ENCODE results near the gene BID. TPM values are rescaled to one million over a fixed set of nuclear protein-coding genes. Genes with fewer than 3 reads are reported as not detected.

BID gene
- total RNA-seq, 1 experiment from 2014 or later: 50.2 TPM

DNA sequence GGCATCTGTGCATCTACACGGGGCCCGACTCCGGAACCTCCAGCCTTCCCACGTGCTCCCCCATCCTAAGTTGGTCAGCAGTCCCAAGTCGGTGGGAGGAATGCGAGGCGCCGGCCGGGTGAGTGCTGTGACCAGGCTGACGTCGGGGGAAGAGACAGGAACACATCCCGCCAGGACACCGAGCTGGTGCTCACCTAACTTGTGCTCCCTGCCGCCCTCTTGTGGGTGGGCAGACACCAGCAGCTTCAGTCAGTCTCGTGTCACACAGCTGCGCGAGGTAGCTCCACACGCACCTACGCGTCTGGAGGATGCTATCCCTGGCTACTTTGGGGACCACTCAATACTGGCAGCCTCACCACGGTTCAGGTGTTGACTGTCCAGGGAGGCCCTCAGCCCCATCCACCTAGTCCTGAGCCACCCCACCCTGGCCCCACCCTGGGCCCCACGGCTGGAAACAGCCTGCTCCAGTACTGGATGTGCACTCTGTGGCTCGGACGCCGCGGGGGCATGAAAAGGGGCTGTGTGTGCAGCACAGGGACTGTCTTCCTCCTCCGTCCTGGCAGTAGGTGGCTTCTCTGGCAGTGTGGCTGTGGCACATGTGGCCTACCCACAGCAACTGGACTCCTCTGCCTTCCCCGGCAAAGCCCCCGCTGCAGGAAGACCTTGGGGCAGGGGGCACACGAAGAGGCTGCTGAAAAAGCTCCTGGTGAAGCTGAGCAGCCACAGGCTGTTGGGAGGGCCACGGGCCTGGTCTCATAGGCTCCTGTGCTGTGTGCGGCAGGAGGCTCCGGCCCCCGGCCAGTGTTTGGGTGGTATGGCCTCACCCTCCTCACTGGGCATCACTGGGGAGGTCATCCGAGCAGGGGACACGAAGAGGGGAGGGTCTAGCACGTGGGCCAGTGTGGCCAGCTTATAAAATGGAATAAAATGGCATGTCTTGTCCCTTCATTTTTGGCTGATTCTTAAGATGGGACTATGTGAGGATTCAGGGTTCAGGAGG lies 11.2 kb upstream of the BID start:
- peak; percentile 24 for DNase-seq (ENCODE audit: extremely low read depth, low read depth)

DNA sequence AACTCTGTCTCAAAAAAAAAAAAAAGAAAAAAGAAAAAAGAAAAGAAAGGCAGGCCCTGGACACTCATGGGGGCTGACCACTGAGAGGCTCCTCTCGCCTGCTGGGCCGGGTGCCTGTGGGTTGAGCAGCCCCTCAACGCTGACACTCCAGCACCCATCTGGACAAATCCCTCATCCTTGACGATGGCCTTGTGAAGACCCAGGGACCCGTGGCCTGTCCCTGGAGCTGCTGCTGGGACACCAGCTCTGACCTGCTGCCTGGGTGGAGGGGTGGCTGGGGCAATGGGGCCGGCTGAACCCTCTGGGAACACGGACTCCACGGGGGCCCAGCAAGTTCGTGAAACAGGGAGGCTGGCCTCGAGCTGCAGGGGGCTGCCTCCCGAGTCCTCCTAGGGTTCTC lies 10.5 kb upstream of the BID start:
- DNase-seq (ENCODE audit: extremely low read depth, low read depth): no peak

DNA sequence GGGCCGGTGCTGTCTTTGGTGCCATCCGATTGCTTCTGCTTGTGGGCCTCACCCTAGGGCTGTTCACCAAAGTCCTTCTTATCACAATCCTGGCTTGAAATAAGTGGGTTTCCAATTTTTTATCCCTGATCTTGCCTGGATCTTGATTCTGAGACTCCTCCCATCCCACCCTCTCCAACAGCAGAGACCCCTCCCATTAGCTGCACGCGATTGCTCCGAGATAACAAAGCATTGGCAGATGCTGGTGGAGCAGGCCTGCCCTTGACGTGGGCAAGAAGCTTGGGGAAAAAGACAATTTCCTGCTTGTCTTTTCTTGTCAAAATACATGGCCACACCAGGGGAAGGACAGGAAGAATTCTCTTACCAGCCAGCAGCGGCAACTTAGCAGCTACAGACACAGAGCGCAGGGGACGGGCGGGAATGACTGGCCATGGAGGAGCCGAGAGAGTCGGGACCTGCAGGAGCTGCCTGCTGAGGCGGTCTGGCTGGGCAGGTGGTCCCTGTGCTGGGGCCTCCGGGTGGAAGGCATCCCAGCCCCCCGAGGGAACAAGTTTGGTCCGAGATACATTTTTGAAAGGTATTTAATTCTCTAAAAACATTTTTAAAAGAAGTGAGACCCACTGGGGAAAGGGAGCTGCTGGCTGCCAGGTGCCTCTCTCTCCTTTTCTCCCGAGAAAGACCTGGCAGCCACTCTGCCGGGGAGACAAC lies 9.7 kb upstream of the BID start:
- DNase-seq (ENCODE audit: extremely low read depth, low read depth): no peak

DNA sequence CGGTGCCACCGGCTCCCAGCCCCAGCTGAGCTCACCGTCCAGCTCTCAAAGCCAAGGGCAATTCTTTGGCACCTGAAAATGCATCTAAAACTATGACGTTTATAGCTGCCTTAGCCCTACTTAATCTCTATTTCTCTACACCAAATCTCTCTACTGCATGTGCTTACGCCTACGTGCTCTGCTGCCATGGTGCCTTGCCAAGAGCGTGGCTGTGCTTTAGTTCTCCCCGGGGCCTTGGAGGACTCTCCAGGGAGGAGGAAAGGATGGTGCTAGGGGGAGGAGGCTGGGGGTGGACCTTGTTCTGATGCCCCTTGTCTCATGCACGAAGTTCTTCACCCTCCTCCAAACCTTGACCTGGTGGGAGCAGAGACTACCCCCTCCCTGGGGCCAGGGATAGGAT lies 9.0 kb upstream of the BID start:
- DNase-seq (ENCODE audit: extremely low read depth, low read depth): no peak

DNA sequence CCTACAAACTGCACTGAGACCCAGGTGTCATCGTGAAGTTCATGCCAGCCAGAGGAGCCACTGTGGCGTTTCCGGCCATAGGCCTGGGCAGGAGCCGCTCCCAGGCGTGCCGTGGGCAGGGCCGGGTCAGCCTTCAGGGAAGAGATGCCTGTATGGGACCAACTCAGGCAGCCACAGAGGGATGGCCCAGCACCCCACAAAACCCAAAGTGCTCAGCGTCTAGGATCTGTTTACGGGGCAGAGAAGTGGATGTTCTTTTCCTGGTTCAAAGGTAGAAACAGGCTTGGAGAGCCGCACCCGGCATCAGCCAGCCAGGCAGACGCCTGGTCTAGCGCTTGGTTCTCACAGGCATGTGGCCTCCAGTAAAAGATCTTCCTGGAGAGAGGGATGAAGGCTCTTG lies 8.4 kb upstream of the BID start:
- no peak for DNase-seq (ENCODE audit: extremely low read depth, low read depth)

DNA sequence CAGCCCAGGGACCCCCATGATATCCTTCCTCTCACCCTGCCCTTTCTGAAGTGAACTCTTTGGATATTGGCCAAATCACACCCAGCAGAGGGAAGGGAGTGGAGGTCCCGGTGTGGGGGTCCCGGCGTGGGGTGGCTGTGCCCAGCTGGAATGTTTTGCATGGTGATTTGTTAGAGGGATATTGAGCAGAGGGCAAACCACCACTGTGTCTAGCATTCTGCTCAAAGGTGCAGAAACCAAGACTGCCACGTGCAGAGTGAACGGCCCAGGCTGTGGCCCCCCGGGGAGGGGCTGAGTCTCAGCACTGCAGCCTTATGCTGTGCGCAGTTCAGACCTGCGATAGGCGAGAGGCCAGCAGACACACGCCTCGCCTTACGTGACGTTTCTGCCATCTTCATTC lies 7.9 kb upstream of the BID start:
- no peak for DNase-seq (ENCODE audit: extremely low read depth, low read depth)

DNA sequence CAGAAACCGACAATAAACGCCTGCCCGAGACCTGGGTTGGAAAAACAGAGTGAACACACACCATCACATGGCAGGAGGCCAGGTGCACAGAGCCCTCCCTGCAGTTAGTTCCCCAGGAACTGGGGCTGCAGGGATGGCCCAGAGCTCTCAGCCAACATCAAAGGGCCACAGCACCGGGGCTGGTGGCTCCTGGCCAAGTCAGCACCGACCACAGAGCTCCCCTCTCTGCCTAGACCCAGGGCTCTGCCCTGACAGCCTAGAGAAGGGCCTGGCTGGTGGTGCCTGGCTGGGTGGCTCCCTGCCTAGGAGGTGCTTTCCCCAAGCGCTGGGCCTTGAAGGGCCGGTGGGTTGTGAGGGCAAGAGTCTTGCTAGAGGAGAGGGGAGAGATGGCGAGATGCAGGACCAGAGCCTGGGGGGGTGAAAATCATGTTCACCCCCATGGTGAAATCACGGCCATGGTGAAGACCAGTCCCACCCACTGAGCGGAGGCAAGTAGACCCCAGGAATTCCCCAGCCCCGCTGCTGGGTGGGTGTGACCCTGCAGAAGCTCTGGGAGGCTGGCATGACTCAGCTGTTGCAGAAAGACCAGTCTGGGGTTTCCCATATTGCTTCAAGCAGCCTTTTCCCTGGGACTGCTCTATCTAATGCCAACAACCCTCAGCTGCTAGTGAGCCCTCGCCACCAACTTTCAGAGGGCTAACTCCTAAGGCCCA lies 7.2 kb upstream of the BID start:
- DNase-seq (ENCODE audit: extremely low read depth, low read depth): peak; percentile 35

DNA sequence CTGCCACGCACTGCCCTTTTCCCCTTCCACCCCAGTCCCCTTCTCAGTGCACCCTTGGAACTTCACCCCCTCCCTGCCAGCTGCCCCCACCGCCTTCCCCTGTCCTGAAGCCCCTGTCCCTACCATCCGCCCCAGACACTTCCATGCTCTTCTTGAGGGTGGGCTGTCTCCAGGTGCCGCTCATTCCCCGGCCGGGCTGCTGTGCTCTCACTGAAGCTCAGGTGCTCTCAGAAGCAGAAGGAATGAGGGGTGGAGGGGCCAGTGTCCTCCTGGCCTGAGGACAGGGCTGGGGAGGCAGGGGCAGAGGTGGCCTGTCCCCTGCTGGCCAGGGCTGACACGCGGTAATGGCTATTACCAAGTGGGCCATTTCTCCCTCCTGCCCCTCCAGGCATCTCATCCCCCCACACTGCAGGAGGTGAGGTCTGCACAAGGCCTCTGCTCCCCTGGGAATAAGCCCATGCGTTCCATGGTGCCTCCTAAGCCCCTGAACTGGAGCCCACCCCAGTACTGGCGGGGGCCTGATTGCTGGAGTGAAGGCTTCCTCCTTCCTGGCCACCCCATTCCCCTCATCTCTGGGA lies 6.6 kb upstream of the BID start:
- DNase-seq (ENCODE audit: extremely low read depth, low read depth): no peak

DNA sequence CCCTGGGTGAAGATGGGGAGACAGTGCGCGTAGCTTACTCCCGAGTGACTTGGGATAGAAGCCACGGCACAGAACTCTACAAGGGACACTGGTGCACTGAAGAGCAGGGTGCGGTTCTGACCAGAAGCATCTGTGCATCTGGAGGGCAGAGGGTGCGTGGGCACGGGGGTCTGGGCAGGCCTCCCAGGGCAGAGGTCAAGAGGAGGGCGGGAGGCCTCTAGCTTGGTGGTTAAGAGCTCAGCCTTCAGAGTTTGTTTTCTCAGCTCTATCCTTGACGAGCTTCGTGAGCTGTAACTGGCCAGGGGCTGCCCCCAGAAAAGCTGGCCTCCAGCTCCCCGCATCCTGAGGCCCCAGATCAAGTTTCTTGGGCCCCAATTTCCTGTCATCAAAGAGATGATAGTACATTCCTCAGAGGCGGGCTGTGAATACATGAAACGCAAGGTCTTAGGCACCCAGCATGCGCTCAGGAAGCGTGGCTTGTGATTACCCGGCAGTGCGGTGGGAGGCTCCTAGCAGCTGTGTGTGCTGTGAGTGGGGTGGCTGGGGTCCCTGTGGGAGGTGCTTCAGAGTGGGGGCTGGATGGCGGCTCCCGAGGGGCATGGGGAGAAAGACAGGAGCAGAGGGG lies 6.0 kb upstream of the BID start:
- DNase-seq (ENCODE audit: extremely low read depth, low read depth): no peak

DNA sequence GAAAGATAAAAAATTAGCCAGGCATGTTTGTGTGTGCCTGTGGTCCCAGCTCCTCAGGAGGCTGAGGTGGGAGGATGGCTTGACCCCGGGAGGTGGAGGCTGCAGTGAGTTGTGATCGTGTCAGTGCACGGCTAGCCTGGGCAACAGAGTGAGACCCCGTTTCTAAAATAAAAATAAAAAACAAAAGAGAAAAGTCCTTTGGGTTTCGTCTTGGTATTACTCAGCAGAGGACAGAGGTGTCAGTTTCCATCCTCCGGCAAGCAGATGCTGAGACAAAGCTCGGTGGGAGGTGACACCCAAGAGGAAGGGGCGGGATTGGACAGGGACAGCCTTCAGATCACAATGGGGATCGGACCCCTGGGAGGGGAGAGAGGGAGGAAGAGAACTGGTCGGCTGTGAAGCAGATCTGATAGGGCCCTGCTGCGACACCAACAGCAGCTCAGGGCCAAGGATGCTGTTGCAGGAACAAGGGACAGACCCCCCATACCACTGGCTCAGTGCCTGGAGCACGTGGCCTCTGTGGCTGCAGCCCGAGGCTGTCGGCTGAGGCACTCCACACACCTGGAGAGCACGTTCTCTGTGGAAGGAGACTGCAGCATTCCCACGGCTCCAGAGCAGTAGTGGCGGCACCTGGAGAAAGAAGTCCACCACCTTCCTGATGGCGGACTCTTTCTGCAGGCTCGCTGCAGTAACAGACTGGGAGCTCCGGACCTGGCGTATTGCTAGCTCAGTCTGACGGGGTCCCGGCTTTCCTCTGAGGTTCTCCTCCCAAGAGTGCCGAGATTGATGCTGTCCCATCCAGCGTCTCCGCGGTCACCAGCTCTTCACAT lies 5.2 kb upstream of the BID start:
- DNase-seq (ENCODE audit: extremely low read depth, low read depth): no peak

DNA sequence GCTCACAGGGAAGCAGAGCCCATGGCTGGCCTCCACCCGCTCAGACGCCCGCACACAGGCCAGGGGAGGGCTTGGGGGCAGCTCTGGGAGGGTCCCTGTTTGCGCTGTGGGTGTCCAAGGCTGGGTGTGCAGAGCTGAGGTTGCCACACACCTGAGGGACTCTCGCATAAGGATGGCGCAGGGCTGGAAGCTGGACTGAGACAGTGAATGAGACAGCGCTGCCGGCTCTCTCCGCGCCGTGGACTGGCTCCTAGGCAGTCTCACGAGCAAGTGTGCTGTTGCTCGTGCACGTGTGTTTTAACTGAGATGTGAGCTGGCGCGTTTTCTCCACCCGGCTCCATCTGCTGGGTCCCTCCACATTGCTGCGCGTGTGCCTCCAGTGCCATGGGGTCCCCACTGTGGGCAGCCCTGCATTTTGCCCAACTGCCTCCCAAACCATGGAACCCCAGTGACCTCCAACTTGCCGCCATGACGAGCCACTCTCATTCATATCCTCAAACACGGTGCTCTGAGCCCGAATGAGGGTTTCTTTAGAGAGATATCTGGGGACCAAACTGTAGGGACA lies 4.2 kb upstream of the BID start:
- DNase-seq (ENCODE audit: extremely low read depth, low read depth): no peak

DNA sequence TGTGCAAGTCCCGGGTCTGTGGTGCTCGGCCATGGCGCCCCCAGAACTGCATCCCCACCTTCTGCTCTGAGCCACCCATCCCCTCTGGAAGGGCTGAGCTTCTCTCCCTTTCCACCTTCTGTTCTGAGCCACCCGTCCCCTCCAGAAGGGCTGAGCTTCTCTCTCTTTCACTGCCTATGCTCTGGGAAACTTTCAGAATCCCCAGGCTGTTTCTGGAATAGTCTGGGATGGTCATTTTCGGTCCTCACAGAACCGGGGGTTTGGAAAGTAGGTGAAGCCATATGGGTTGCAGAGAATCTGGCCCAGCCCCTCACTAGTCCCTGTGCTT lies 3.4 kb upstream of the BID start:
- no peak for DNase-seq (ENCODE audit: extremely low read depth, low read depth)

DNA sequence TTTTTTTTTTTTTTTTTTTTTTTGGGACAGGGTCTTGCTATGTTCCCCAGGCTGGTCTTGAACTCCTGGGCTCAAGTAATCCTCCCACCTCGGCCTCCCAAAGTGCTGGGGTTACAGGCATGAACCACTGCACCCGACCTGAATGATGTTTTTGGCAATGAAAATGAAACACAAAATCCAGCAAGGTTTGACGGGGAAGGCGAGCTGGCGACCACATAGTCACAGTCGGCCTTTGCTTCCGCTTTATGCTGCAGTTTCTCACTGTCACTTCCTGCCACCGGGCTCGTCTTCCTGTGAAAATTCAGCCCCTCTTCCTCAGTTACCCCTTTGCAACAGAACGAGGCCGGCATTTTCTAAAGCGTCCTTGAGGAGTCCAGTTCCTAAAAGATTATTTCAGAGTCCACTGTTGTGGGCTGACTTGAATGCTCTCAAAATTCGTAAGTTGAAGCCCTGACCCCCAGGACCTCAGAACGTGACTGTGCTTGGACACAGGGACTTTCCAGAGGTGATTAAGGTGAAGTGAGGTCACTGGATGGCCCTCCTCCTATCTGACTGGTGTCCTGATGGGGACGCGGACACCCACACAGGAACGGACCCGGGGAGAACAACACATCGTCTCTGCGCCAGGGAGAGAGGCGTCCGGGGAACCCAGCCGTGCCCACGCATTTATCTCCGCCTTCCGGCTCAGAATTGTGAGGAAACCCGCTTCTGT lies 2.9 kb upstream of the BID start:
- DNase-seq (ENCODE audit: extremely low read depth, low read depth): no peak

DNA sequence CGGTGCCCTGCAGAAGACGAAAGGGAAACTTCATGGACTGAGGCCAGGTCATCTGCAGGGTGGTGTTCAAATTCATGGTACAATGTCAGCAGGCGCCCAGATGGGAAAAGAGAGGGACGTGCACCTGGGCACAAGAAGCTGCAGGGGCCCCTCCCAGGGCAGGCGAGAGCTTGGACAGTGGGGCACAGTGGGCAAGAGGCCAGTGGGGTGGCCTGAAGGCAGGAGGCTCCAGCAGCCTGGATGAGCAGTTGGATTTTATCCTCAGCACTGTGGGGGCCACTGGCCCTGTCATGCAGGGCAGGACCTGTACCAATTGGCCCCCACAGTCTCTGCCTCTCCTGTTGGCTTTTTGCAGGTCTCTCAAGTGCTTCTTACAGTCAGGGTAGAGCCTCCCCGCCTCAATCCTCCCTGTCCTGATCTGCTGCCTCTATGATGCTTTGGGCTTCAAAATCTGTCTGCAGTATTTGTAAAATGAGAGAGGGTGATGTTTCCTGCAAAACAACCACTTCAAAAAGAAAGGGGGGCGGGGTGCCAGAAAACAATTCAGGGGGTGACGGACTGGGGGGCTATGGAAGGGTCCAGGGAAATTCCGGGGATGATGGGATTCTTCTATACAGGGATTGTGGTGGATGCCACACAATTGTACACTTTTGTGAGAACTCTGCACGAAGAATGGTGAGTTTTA lies 1.7 kb upstream of the BID start:
- no peak for DNase-seq (ENCODE audit: extremely low read depth, low read depth)

DNA sequence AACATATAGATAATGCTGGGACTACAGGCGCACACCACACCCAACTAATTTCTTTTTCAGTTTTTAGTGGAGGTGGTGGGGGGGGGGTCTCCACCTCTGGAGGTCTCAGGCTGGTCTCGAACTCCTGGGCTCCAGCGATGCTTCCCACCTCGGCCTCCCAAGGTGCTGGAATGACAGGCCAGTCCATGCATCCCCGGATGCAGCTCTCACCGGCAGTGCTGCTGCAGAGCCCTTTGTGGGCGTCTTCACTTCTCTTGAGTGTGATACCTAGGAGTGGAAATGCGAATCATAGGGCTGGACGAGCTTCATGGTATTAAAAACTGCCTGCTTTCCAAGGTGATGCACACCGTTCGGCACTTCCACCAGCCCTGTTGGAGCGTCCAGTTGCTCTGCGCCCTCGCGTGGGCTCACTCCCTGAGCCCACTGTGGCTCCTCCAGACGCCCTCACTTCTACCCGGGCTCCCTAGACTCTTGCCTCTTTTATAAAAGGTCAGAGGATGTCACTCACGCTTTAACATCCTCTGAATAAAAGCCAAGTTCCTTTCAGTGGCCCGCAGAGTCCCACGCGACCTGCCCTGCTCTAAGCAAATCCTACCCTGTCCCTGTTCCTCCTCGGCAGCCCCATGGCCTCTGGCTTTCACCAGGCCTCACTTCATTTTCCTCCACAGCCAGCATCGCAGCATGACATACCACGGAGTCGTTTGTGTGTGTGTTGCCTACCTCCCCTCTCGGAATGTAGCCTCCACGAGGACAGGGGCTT lies 837 bp upstream of the BID start:
- no peak for DNase-seq (ENCODE audit: extremely low read depth, low read depth)

DNA sequence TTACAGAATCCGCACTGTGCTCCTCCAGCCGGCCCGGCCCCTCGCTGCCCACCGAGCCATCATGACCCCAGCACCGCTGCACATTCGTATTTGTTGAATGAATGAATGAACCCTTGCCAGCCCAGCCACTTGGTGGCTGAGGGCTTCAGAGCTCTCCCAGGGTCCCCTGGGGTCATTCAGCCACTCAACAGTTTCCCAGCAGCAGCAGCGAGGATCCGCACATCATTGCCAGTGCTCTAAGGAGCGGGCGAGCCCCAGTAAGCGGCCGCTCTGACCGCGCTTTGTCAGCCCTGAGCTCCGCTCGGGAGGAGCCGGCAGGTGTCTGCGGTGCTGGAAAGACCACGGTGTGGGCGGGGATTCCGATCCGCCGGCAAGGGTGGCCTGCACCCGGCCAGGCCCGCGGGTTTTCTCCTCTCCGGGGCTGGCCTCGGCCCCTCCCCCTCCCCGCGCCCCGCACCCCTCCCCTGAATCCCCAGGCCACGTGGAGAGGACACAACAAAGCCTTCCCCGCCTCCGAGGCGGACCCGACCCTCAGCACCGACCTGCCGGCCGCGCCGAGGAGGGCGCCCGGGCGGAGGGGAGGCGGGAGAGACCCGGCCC lies 563 bp downstream of the BID start:
- no peak for DNase-seq (ENCODE audit: extremely low read depth, low read depth)

DNA sequence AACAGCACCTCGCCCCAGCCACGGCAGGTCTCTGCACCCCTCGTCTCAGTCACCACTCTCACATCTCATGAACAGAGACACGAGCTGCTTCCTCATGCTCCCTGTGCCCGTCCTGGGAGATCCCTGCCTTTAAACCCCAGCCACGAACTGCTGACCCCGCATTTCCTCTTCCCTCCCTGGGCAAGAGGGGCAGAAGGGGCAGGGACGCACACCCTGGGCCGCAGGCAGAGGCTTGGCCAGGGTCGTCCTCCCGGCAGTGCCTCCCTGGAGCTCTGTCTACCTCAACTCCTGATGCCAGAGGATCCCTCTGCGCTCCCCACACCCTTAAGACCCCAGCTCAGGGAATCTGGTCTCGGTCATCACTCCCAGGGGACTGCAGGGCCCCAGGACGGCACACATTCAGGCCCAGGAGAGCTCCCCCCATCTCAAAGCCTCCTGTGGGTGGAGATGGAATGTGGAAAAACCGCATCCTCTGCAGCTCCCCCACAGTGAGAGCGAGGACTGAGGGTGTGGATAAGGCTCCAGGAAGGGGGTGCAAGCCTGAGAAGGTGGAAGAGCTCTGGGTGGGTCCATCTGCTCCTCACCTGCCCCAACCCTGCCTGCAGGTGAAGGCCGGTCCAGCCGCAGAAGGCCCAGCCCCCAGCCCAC lies 1.2 kb downstream of the BID start:
- no peak for DNase-seq (ENCODE audit: extremely low read depth, low read depth)

All from NCI-H460 (cell line).